Measurements from ENCODE around the gene STK32B.

DNA sequence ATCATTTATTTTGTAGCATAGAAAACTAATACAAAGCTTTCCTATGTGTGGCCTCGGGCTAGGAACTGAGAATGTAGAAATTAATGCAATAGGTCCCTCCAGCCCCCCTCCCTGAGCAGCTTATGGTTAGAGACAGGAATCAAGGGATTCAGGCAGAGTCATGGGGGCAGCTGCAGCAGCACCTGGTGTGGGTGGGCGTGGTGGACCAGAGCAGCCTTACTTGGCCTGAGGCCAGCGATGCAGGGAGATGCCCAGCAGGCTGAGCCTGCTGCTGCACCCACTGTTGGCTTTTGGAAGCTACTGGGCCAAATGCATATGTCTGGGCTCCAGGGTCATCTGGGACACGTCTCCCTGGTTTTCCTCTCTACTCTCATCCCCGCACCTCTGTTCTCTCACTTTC is 74.0 kb downstream of the STK32B start:
- TF ChIP-seq, protein P1, sequence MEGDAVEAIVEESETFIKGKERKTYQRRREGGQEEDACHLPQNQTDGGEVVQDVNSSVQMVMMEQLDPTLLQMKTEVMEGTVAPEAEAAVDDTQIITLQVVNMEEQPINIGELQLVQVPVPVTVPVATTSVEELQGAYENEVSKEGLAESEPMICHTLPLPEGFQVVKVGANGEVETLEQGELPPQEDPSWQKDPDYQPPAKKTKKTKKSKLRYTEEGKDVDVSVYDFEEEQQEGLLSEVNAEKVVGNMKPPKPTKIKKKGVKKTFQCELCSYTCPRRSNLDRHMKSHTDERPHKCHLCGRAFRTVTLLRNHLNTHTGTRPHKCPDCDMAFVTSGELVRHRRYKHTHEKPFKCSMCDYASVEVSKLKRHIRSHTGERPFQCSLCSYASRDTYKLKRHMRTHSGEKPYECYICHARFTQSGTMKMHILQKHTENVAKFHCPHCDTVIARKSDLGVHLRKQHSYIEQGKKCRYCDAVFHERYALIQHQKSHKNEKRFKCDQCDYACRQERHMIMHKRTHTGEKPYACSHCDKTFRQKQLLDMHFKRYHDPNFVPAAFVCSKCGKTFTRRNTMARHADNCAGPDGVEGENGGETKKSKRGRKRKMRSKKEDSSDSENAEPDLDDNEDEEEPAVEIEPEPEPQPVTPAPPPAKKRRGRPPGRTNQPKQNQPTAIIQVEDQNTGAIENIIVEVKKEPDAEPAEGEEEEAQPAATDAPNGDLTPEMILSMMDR (IDR thresholded peaks at IDR 0.05): no peak
- no peak for TF ChIP-seq POLR2A (IDR thresholded peaks at IDR 0.05)

Data from upper lobe of left lung (tissue), 4 donors.